Heart left ventricle (tissue), 13 donors: ENCODE measurements around the gene GTSE1.

Experiments used
- POLR2A ChIP-seq, 2 donors: fragments of 450-650 bp; IDR thresholded peaks; one replicate each; pipeline ENCODE4 v1.6.1; 2017; ENCODE audit warnings: antibody characterized with exemption in 2 of 2, mild to moderate bottlenecking in 2 of 2, moderate library complexity in 2 of 2
- TF ChIP-seq, protein P1 (sequence below), 12 donors: fragments of 200-600 bp; sonication (generic) in 4 of 12; IDR thresholded peaks; one replicate each; pipeline versions ENCODE4 v1.5.0 to v1.8.0; 2018 to 2022; ENCODE audit warnings: antibody characterized with exemption in 12 of 12, mild to moderate bottlenecking in 5 of 12
- donor health status: ischemic (EF 13 %, LVEDD 7.1; RV severe dilation, severe dysfunction).
- donor health status: DM: no; HTN: yes; CAD: no.
- donor health status: DM: no; HTN: no; CAD: no.
- donor health status: ischemic (EF 25% LVEDD 6.9; RV normal size, moderate dysfunction).
- donor health status: ischemic (EF 25% LVEDD 5.7; RV mildly dilated, moderate dysfunction).
- donor health status: ischemic (EF 35%, LVEDD 5.7; RV mildly dilated, moderate dysfunction).
- donor health status: nonischemic (EF 11% LVEDD 7.7; RV severe dilation, severe dysfunction).
- donor health status: DM: yes; HTN: yes; CAD: no.
- donor health status: PGD.
- donor health status: ischemic (EF 29% LVEDD 5.4; RV normal size, mild dysfunction).
- donor health status: nonischemic (EF 23%, LVEDD 6.1; RV moderate dilation, normal function).

DNA sequence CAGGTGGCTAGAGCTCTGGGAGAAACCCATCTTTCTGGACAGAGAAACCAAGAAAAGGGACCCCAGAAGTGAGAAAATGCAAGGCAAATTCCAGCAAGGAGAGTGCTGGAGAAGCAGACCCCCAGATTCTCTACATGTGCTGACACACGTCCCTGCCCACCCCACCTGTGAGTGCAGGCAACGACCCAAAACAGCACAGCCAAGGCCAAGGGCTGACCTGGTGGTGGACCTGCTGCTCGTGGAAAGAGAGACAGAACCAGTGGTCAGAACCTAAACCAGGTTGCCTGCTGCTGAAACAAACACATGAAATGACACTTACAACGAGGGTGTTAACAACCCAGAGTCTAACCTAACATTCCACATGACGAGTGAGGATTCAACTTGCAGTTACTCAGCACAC is 63.4 kb downstream of the GTSE1 start:
- TF ChIP-seq POLR2A (IDR thresholded peaks at IDR 0.05), result no peak
- TF ChIP-seq, protein P1, sequence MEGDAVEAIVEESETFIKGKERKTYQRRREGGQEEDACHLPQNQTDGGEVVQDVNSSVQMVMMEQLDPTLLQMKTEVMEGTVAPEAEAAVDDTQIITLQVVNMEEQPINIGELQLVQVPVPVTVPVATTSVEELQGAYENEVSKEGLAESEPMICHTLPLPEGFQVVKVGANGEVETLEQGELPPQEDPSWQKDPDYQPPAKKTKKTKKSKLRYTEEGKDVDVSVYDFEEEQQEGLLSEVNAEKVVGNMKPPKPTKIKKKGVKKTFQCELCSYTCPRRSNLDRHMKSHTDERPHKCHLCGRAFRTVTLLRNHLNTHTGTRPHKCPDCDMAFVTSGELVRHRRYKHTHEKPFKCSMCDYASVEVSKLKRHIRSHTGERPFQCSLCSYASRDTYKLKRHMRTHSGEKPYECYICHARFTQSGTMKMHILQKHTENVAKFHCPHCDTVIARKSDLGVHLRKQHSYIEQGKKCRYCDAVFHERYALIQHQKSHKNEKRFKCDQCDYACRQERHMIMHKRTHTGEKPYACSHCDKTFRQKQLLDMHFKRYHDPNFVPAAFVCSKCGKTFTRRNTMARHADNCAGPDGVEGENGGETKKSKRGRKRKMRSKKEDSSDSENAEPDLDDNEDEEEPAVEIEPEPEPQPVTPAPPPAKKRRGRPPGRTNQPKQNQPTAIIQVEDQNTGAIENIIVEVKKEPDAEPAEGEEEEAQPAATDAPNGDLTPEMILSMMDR (IDR thresholded peaks at IDR 0.05), result no peak
